ENCODE data around the gene C19orf38.
"Not testable (repeated sequence)": the region's sequence is repeated elsewhere in the genome, so short reads cannot be mapped to it uniquely, and the experiment has no call there.

Gene C19orf38

GRCh38 chr19:10823690-10824089, 24.5 kb upstream of the C19orf38 start:
- no peak for DNase-seq

- DNase-seq: no peak
Observed at GRCh38 chr19:10826231-10826630, 22.0 kb upstream of the C19orf38 start.

- no peak for DNase-seq
Observed at GRCh38 chr19:10826846-10827245, 21.4 kb upstream of the C19orf38 start.

GRCh38 chr19:10828981-10829821, 19.0 kb upstream of the C19orf38 start:
- DNase-seq: no peak

- no peak for DNase-seq
Observed at GRCh38 chr19:10829967-10830366, 18.2 kb upstream of the C19orf38 start.

GRCh38 chr19:10830370-10830769, 17.8 kb upstream of the C19orf38 start:
- DNase-seq: no peak

- no peak for DNase-seq
Observed at GRCh38 chr19:10830931-10831779, 17.1 kb upstream of the C19orf38 start.

GRCh38 chr19:10831987-10832938, 16.0 kb upstream of the C19orf38 start:
- no peak for DNase-seq

GRCh38 chr19:10832939-10833296, 15.3 kb upstream of the C19orf38 start:
- no peak for DNase-seq

GRCh38 chr19:10835089-10835753, 13.0 kb upstream of the C19orf38 start:
- DNase-seq: no peak

GRCh38 chr19:10835754-10836478, 12.3 kb upstream of the C19orf38 start, which contains the start of gene TMED1:
Gene TMED1 (minus strand): TSS chr19:10836212. CDS start chr19:10836191, 21 bp downstream.
- peak; percentile 97 for DNase-seq

- peak; percentile 75 for DNase-seq
Observed at GRCh38 chr19:10836479-10837330, 11.5 kb upstream of the C19orf38 start.

GRCh38 chr19:10837649-10838048, 10.6 kb upstream of the C19orf38 start:
- DNase-seq: not testable (repeated sequence)

- no peak for DNase-seq
Observed at GRCh38 chr19:10838377-10838776, 9.8 kb upstream of the C19orf38 start.

GRCh38 chr19:10839114-10840050, 8.8 kb upstream of the C19orf38 start:
- no peak for DNase-seq

GRCh38 chr19:10842788-10843187, 5.4 kb upstream of the C19orf38 start:
- no peak for DNase-seq

- DNase-seq: no peak
Observed at GRCh38 chr19:10846500-10847202, 1.6 kb upstream of the C19orf38 start.

GRCh38 chr19:10850631-10851030, 2.4 kb downstream of the C19orf38 start:
- no peak for DNase-seq
